ENCODE results near the gene TGM6. TPM values are rescaled to one million over a fixed set of nuclear protein-coding genes. Genes with fewer than 3 reads are reported as not detected.
A peak's percentile ranks its signal among the peaks of the same experiment; 100 is the strongest.

TGM6 gene
- total and polyA plus RNA-seq, 9 of the 15 experiments (the other 6 are each of a cell fraction or from before 2014, with no cell fraction given) = not detected

- TF ChIP-seq, protein P1, sequence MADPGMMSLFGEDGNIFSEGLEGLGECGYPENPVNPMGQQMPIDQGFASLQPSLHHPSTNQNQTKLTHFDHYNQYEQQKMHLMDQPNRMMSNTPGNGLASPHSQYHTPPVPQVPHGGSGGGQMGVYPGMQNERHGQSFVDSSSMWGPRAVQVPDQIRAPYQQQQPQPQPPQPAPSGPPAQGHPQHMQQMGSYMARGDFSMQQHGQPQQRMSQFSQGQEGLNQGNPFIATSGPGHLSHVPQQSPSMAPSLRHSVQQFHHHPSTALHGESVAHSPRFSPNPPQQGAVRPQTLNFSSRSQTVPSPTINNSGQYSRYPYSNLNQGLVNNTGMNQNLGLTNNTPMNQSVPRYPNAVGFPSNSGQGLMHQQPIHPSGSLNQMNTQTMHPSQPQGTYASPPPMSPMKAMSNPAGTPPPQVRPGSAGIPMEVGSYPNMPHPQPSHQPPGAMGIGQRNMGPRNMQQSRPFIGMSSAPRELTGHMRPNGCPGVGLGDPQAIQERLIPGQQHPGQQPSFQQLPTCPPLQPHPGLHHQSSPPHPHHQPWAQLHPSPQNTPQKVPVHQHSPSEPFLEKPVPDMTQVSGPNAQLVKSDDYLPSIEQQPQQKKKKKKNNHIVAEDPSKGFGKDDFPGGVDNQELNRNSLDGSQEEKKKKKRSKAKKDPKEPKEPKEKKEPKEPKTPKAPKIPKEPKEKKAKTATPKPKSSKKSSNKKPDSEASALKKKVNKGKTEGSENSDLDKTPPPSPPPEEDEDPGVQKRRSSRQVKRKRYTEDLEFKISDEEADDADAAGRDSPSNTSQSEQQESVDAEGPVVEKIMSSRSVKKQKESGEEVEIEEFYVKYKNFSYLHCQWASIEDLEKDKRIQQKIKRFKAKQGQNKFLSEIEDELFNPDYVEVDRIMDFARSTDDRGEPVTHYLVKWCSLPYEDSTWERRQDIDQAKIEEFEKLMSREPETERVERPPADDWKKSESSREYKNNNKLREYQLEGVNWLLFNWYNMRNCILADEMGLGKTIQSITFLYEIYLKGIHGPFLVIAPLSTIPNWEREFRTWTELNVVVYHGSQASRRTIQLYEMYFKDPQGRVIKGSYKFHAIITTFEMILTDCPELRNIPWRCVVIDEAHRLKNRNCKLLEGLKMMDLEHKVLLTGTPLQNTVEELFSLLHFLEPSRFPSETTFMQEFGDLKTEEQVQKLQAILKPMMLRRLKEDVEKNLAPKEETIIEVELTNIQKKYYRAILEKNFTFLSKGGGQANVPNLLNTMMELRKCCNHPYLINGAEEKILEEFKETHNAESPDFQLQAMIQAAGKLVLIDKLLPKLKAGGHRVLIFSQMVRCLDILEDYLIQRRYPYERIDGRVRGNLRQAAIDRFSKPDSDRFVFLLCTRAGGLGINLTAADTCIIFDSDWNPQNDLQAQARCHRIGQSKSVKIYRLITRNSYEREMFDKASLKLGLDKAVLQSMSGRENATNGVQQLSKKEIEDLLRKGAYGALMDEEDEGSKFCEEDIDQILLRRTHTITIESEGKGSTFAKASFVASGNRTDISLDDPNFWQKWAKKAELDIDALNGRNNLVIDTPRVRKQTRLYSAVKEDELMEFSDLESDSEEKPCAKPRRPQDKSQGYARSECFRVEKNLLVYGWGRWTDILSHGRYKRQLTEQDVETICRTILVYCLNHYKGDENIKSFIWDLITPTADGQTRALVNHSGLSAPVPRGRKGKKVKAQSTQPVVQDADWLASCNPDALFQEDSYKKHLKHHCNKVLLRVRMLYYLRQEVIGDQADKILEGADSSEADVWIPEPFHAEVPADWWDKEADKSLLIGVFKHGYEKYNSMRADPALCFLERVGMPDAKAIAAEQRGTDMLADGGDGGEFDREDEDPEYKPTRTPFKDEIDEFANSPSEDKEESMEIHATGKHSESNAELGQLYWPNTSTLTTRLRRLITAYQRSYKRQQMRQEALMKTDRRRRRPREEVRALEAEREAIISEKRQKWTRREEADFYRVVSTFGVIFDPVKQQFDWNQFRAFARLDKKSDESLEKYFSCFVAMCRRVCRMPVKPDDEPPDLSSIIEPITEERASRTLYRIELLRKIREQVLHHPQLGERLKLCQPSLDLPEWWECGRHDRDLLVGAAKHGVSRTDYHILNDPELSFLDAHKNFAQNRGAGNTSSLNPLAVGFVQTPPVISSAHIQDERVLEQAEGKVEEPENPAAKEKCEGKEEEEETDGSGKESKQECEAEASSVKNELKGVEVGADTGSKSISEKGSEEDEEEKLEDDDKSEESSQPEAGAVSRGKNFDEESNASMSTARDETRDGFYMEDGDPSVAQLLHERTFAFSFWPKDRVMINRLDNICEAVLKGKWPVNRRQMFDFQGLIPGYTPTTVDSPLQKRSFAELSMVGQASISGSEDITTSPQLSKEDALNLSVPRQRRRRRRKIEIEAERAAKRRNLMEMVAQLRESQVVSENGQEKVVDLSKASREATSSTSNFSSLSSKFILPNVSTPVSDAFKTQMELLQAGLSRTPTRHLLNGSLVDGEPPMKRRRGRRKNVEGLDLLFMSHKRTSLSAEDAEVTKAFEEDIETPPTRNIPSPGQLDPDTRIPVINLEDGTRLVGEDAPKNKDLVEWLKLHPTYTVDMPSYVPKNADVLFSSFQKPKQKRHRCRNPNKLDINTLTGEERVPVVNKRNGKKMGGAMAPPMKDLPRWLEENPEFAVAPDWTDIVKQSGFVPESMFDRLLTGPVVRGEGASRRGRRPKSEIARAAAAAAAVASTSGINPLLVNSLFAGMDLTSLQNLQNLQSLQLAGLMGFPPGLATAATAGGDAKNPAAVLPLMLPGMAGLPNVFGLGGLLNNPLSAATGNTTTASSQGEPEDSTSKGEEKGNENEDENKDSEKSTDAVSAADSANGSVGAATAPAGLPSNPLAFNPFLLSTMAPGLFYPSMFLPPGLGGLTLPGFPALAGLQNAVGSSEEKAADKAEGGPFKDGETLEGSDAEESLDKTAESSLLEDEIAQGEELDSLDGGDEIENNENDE (IDR thresholded peaks at IDR 0.05; ENCODE audit: low read depth, low read length) = peak; percentile 74
- TF ChIP-seq NFXL1 (CRISPR knock-in tag; IDR thresholded peaks at IDR 0.05) = no peak
- TF ChIP-seq, protein P2, sequence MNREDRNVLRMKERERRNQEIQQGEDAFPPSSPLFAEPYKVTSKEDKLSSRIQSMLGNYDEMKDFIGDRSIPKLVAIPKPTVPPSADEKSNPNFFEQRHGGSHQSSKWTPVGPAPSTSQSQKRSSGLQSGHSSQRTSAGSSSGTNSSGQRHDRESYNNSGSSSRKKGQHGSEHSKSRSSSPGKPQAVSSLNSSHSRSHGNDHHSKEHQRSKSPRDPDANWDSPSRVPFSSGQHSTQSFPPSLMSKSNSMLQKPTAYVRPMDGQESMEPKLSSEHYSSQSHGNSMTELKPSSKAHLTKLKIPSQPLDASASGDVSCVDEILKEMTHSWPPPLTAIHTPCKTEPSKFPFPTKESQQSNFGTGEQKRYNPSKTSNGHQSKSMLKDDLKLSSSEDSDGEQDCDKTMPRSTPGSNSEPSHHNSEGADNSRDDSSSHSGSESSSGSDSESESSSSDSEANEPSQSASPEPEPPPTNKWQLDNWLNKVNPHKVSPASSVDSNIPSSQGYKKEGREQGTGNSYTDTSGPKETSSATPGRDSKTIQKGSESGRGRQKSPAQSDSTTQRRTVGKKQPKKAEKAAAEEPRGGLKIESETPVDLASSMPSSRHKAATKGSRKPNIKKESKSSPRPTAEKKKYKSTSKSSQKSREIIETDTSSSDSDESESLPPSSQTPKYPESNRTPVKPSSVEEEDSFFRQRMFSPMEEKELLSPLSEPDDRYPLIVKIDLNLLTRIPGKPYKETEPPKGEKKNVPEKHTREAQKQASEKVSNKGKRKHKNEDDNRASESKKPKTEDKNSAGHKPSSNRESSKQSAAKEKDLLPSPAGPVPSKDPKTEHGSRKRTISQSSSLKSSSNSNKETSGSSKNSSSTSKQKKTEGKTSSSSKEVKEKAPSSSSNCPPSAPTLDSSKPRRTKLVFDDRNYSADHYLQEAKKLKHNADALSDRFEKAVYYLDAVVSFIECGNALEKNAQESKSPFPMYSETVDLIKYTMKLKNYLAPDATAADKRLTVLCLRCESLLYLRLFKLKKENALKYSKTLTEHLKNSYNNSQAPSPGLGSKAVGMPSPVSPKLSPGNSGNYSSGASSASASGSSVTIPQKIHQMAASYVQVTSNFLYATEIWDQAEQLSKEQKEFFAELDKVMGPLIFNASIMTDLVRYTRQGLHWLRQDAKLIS (CRISPR knock-in tag; IDR thresholded peaks at IDR 0.05) = peak; percentile 98
- 0 out of 2 replicates have a peak, but pooled peaks have one; percentile 26 for TF ChIP-seq FOXP1 (CRISPR knock-in tag; IDR thresholded peaks at IDR 0.05)
- TF ChIP-seq KLF1 (tag; IDR thresholded peaks at IDR 0.05) = peak; percentile 95
- TF ChIP-seq, protein P3, sequence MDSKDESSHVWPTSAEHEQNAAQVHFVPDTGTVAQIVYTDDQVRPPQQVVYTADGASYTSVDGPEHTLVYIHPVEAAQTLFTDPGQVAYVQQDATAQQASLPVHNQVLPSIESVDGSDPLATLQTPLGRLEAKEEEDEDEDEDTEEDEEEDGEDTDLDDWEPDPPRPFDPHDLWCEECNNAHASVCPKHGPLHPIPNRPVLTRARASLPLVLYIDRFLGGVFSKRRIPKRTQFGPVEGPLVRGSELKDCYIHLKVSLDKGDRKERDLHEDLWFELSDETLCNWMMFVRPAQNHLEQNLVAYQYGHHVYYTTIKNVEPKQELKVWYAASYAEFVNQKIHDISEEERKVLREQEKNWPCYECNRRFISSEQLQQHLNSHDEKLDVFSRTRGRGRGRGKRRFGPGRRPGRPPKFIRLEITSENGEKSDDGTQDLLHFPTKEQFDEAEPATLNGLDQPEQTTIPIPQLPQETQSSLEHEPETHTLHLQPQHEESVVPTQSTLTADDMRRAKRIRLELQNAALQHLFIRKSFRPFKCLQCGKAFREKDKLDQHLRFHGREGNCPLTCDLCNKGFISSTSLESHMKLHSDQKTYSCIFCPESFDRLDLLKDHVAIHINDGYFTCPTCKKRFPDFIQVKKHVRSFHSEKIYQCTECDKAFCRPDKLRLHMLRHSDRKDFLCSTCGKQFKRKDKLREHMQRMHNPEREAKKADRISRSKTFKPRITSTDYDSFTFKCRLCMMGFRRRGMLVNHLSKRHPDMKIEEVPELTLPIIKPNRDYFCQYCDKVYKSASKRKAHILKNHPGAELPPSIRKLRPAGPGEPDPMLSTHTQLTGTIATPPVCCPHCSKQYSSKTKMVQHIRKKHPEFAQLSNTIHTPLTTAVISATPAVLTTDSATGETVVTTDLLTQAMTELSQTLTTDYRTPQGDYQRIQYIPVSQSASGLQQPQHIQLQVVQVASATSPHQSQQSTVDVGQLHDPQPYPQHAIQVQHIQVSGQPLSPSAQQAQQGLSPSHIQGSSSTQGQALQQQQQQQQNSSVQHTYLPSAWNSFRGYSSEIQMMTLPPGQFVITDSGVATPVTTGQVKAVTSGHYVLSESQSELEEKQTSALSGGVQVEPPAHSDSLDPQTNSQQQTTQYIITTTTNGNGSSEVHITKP (IDR thresholded peaks at IDR 0.05; ENCODE audit: partially characterized antibody) = no peak
- TF ChIP-seq COPS2 (conservative IDR thresholded peaks at IDR 0.05) = no peak
Measured at GRCh38 chr20:2470423-2471193, 89.9 kb downstream of the TGM6 start, which contains the start of gene SNRPB (continued).

Data from K562 (cell line).